Natural killer cell (primary cell): ENCODE results near the gene FMN1. TPM values are rescaled to one million over a fixed set of nuclear protein-coding genes. Genes with fewer than 3 reads are reported as not detected.

ENCODE experiments used
- ATAC-seq, 3 donors: fragments of 150-1000 bp in 2 of 3; fragments of 200-7000 bp in 1 of 3; cut with Tn5 transposase; 1 replicate in 1 of 3; 2 replicates in 2 of 3; pipeline ENCODE4 v1.10.0; 2021; ENCODE audit warnings: mild to moderate bottlenecking in 2 of 3, moderate library complexity in 2 of 3
- DNase-seq, 2 donors: peaks; one replicate each; pipeline versions ENCODE4 v3.0.0 to v3.0.0-alpha.2; 2013 to 2021; ENCODE audit warnings: mixed read lengths in 1 of 2
- H3K27ac ChIP-seq: one replicate; pipeline ENCODE4 v1.5.1; 2013; ENCODE audit warnings: mild to moderate bottlenecking, low read length
- H3K27me3 ChIP-seq: one replicate; pipeline ENCODE4 v1.6.1; 2013; ENCODE audit warnings: low read length; ENCODE audit not compliant: control insufficient read depth, insufficient read depth
- H3K36me3 ChIP-seq: one replicate; pipeline ENCODE4 v1.6.1; 2013; ENCODE audit warnings: low read length; ENCODE audit not compliant: control insufficient read depth, insufficient read depth
- H3K4me1 ChIP-seq: one replicate; pipeline ENCODE4 v1.6.1; 2013; ENCODE audit warnings: low read length; ENCODE audit not compliant: control insufficient read depth, insufficient read depth
- H3K4me3 ChIP-seq: one replicate; pipeline ENCODE4 v1.5.1; 2013; ENCODE audit warnings: low read length
- H3K9me3 ChIP-seq: one replicate; pipeline ENCODE4 v1.6.1; 2013; ENCODE audit warnings: low read length; ENCODE audit not compliant: control insufficient read depth, insufficient read depth
- H3K27ac Mint-ChIP-seq, 2 donors: one replicate each; pipeline ENCODE4 v1.8.0; 2022; ENCODE audit warnings: mild to moderate bottlenecking in 2 of 2, mixed read lengths in 2 of 2, moderate library complexity in 1 of 2
- H3K27me3 Mint-ChIP-seq, 2 donors: one replicate each; pipeline ENCODE4 v1.8.0; 2022; ENCODE audit warnings: low read depth in 2 of 2, mixed read lengths in 2 of 2
- H3K36me3 Mint-ChIP-seq: one replicate; pipeline ENCODE4 v1.8.0; 2022; ENCODE audit warnings: mixed read lengths
- H3K4me1 Mint-ChIP-seq, 2 donors: one replicate each; pipeline ENCODE4 v1.8.0; 2022; ENCODE audit warnings: mixed read lengths in 2 of 2
- H3K4me3 Mint-ChIP-seq: one replicate; pipeline ENCODE4 v1.8.0; 2022; ENCODE audit warnings: mild to moderate bottlenecking, moderate library complexity, mixed read lengths
- H3K9me3 Mint-ChIP-seq, 2 donors: one replicate each; pipeline ENCODE4 v1.8.0; 2022; ENCODE audit warnings: mixed read lengths in 2 of 2
- CTCF ChIP-seq: fragments of 200-600 bp; IDR thresholded peaks from one replicate; pipeline ENCODE4 v1.8.0; 2022; ENCODE audit warnings: antibody characterized with exemption
- WGBS: methylation state at CpG from one replicate; pipeline ENCODE4 v1.1.7; 2013; ENCODE audit warnings: missing lambda C conversion rate; ENCODE audit not compliant: insufficient coverage; 5-methylcytosine and 5-hydroxymethylcytosine counted together
- intact Hi-C: fragments of 100-400 bp; cut with micrococcal nuclease; formaldehyde crosslinking; loops from one replicate; pipeline ENCODE4 v1.14.2; 2022
- total RNA-seq, 4 donors: library from RNA; stranded (reverse); fragments of 120-200 nt in 1 of 4; gene quantifications; one replicate each; pipeline versions ENCODE4 v1.2.3 to v1.2.4, GENCODE V29; 2013 to 2022

Gene FMN1
- total RNA-seq, 3 donors from 2014 or later (not counting 1 experiment from before 2014, with no cell fraction given), result 2.0 to 19.2 (median 2.2) TPM

GRCh38 chr15:32982001-32982400 is 212.5 kb downstream of the FMN1 start:
- TF ChIP-seq CTCF, result no peak
- intact Hi-C loops, result no loop called here
- Mint-ChIP-seq H3K4me1 (no peaks in the 10 kb centered on the region), H3K36me3 (no peaks in the 10 kb centered on the region), H3K4me3 (no peak overlapping the region), H3K27me3 (peaks cover 5 to 7% of the 10 kb centered on the region in 2 donors), H3K27ac (no peak overlapping the region), H3K9me3 (no peaks in the 10 kb centered on the region)
- Histone ChIP-seq H3K27me3 (no peaks in the 10 kb centered on the region), H3K4me3 (no peak overlapping the region), H3K4me1 (no peaks in the 10 kb centered on the region), H3K9me3 (no peaks in the 10 kb centered on the region), H3K36me3 (no peaks in the 10 kb centered on the region), H3K27ac (no peak overlapping the region)
- DNase-seq, result no peak
- no peak for ATAC-seq
- no CpG with 5 or more reads among the region's 4 CpGs for WGBS

- DNase-seq, result no peak
- no peak overlapping the region for H3K4me3 ChIP-seq
- no peaks in the 10 kb centered on the region for H3K4me1 Mint-ChIP-seq
- TF ChIP-seq CTCF, result no peak
- H3K27me3 ChIP-seq, result no peaks in the 10 kb centered on the region
- no peaks in the 10 kb centered on the region for H3K36me3 ChIP-seq
- no peaks in the 10 kb centered on the region for H3K36me3 Mint-ChIP-seq
- peaks cover 5 to 7% of the 10 kb centered on the region in 2 donors for H3K27me3 Mint-ChIP-seq
- H3K9me3 ChIP-seq, result no peaks in the 10 kb centered on the region
- no peaks in the 10 kb centered on the region for H3K9me3 Mint-ChIP-seq
- no peaks in the 10 kb centered on the region for H3K4me1 ChIP-seq
- intact Hi-C loops, result no loop called here
- no peak overlapping the region for H3K27ac ChIP-seq
- ATAC-seq, result no peak
- WGBS, result 67% methylated on average over 1 of the region's 1 CpG
- no peak overlapping the region for H3K4me3 Mint-ChIP-seq
- H3K27ac Mint-ChIP-seq, result no peak overlapping the region
These were observed 213.0 kb downstream of the FMN1 start for GRCh38 chr15:32981536-32981935.

- DNase-seq (no peak), ATAC-seq (no peak)
- intact Hi-C loops, result no loop called here
- Mint-ChIP-seq H3K27me3 (peaks cover 6 to 12% of the 10 kb centered on the region in 2 donors), H3K27ac (no peak overlapping the region), H3K4me1 (no peaks in the 10 kb centered on the region), H3K36me3 (no peaks in the 10 kb centered on the region), H3K9me3 (no peaks in the 10 kb centered on the region), H3K4me3 (no peak overlapping the region)
- no peak for TF ChIP-seq CTCF
- no peaks in the 10 kb centered on the region for H3K27me3 ChIP-seq
- H3K4me1 ChIP-seq, result no peaks in the 10 kb centered on the region
- no peak overlapping the region for H3K4me3 ChIP-seq
- no peaks in the 10 kb centered on the region for H3K9me3 ChIP-seq
- no peak overlapping the region for H3K27ac ChIP-seq
- 90% methylated on average over 3 of the region's 3 CpGs for WGBS
- no peaks in the 10 kb centered on the region for H3K36me3 ChIP-seq
These were observed 214.8 kb downstream of the FMN1 start for GRCh38 chr15:32979710-32980109.

- H3K27me3 Mint-ChIP-seq, result peaks cover 6 to 12% of the 10 kb centered on the region in 2 donors
- H3K9me3 Mint-ChIP-seq, result no peaks in the 10 kb centered on the region
- Histone ChIP-seq H3K27ac (no peak overlapping the region), H3K36me3 (no peaks in the 10 kb centered on the region), H3K9me3 (no peaks in the 10 kb centered on the region), H3K4me3 (no peak overlapping the region), H3K27me3 (no peaks in the 10 kb centered on the region), H3K4me1 (no peaks in the 10 kb centered on the region)
- ATAC-seq (no peak), DNase-seq (no peak)
- intact Hi-C loops, result no loop called here
- 83% methylated on average over 1 of the region's 1 CpG for WGBS
- no peaks in the 10 kb centered on the region for H3K36me3 Mint-ChIP-seq
- no peak overlapping the region for H3K27ac Mint-ChIP-seq
- H3K4me1 Mint-ChIP-seq, result no peaks in the 10 kb centered on the region
- no peak overlapping the region for H3K4me3 Mint-ChIP-seq
- TF ChIP-seq CTCF, result no peak
These were observed 217.0 kb downstream of the FMN1 start for GRCh38 chr15:32977506-32977905.
